ENCODE measurements around the gene BDP1. TPM values are rescaled to one million over a fixed set of nuclear protein-coding genes. Genes with fewer than 3 reads are reported as not detected.
A peak's percentile ranks its signal among the peaks of the same experiment; 100 is the strongest.
"Not testable (repeated sequence)": the region's sequence is repeated elsewhere in the genome, so short reads cannot be mapped to it uniquely, and the experiment has no call there.

The BDP1 gene
- polyA plus RNA-seq, 2 of the 4 experiments (the other 2 are of a cell fraction) = 8.6 to 27.2 TPM

- no peak for ATAC-seq
- no peak for FAIRE-seq
- H3K4me3 ChIP-seq = no peak overlapping the region
- CTCF ChIA-PET = no interaction called here
- H3K4me2 ChIP-seq = no peak overlapping the region
- WGBS (ENCODE audit: missing lambda C conversion rate) = 94% methylated on average over 1 of the region's 1 CpG
- POLR2A ChIA-PET = interaction anchor here (0.5 to 0.6 kb wide), 2 partner anchors 69 to 231 kb away, joined by 3 to 4 read pairs; no protein-coding TSS in a partner anchor
- TF ChIP-seq NPAS2 (CRISPR knock-in tag; IDR thresholded peaks at IDR 0.05; ENCODE audit: borderline replicate concordance) (no peak), ZNF302 (CRISPR knock-in tag; IDR thresholded peaks at IDR 0.05) (no peak), HOXB5 (CRISPR knock-in tag; IDR thresholded peaks at IDR 0.05) (no peak), FOSL2 (IDR thresholded peaks at IDR 0.05) (no peak), FOSL2 (CRISPR knock-in tag; IDR thresholded peaks at IDR 0.05) (no peak), KDM5A (IDR thresholded peaks at IDR 0.05) (no peak), HES2 (IDR thresholded peaks at IDR 0.05) (no peak), ZSCAN20 (CRISPR knock-in tag; IDR thresholded peaks at IDR 0.05) (no peak)
- TF ChIP-seq, protein P1, sequence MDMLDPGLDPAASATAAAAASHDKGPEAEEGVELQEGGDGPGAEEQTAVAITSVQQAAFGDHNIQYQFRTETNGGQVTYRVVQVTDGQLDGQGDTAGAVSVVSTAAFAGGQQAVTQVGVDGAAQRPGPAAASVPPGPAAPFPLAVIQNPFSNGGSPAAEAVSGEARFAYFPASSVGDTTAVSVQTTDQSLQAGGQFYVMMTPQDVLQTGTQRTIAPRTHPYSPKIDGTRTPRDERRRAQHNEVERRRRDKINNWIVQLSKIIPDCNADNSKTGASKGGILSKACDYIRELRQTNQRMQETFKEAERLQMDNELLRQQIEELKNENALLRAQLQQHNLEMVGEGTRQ (IDR thresholded peaks at IDR 0.05) = no peak
- TF ChIP-seq, protein P2, sequence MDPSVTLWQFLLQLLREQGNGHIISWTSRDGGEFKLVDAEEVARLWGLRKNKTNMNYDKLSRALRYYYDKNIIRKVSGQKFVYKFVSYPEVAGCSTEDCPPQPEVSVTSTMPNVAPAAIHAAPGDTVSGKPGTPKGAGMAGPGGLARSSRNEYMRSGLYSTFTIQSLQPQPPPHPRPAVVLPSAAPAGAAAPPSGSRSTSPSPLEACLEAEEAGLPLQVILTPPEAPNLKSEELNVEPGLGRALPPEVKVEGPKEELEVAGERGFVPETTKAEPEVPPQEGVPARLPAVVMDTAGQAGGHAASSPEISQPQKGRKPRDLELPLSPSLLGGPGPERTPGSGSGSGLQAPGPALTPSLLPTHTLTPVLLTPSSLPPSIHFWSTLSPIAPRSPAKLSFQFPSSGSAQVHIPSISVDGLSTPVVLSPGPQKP (IDR thresholded peaks at IDR 0.05; ENCODE audit: low read depth, low read length) = no peak
- DNase-seq (ENCODE audit: low read depth in 1 of 2, low spot score in 1 of 2) = no peak
- H3K9me3 ChIP-seq = no peaks in the 10 kb centered on the region
- H3K27ac ChIP-seq = no peak overlapping the region
- no peaks in the 10 kb centered on the region for H3K4me1 ChIP-seq
Observed at GRCh38 chr5:71522151-71522550, 66.7 kb downstream of the BDP1 start.

DNA sequence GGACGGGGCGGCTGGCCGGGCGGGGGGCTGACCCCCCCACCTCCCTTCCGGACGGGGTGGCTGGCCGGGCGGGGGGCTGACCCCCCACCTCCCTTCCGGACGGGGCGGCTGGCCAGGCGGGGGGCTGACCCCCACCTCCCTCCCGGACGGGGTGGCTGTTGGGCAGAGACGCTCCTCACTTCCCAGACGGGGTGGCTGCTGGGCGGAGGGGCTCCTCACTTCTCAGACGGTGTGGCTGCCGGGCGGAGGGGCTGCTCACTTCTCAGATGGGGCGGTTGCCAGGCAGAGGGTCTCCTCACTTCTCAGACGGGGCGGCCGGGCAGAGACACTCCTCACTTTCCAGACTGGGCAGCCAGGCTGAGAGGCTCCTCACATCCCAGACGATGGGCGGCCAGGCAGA lies 70.2 kb downstream of the BDP1 start:
- ATAC-seq; H3K9me3 ChIP-seq; H3K4me3 ChIP-seq; FAIRE-seq; H3K4me1 ChIP-seq; DNase-seq (ENCODE audit: low read depth in 1 of 2, low spot score in 1 of 2); POLR2A ChIA-PET; H3K27ac ChIP-seq; H3K4me2 ChIP-seq: not testable (repeated sequence)
- CTCF ChIA-PET = interaction anchor here (0.7 to 1.5 kb wide), 2 partner anchors 20 to 115 kb away, joined by 3 read pairs; no protein-coding TSS in a partner anchor
- WGBS (ENCODE audit: missing lambda C conversion rate) = 94% methylated on average over 6 of the region's 26 CpGs

- DNase-seq (ENCODE audit: low read depth in 1 of 2, low spot score in 1 of 2) = no peak
- Histone ChIP-seq H3K9me3 (no peaks in the 10 kb centered on the region), H3K4me2 (no peak overlapping the region), H3K4me3 (no peak overlapping the region), H3K4me1 (peaks cover 7% of the 10 kb centered on the region), H3K27ac (no peak overlapping the region)
- ChIA-PET CTCF (interaction anchor here (0.6 to 2.0 kb wide), 4 partner anchors 13 to 230 kb away, joined by 3 to 5 read pairs (median 3); no protein-coding TSS in a partner anchor), POLR2A (no interaction called here)
- no peak for ATAC-seq
- WGBS (ENCODE audit: missing lambda C conversion rate) = 87% methylated on average over 3 of the region's 3 CpGs
- TF ChIP-seq CBX8 (IDR thresholded peaks at IDR 0.05) (no peak), EP300 (IDR thresholded peaks at IDR 0.05) (no peak), RNF2 (IDR thresholded peaks at IDR 0.05; ENCODE audit: borderline replicate concordance, low read depth) (no peak), CHD4 (IDR thresholded peaks at IDR 0.05; ENCODE audit: borderline replicate concordance) (no peak), JUN (IDR thresholded peaks at IDR 0.05) (no peak), BHLHE40 (IDR thresholded peaks at IDR 0.05; ENCODE audit: low read depth, low read length) (no peak), ZFP36 (IDR thresholded peaks at IDR 0.05; ENCODE audit: borderline replicate concordance, partially characterized antibody) (no peak), KDM1A (IDR thresholded peaks at IDR 0.05; ENCODE audit: low read depth) (no peak), CBX2 (IDR thresholded peaks at IDR 0.05; ENCODE audit: borderline replicate concordance, low read depth) (no peak), PHF8 (IDR thresholded peaks at IDR 0.05; ENCODE audit: borderline replicate concordance, low read depth) (no peak), SREBF2 (IDR thresholded peaks at IDR 0.05) (no peak), RAD21 (conservative IDR thresholded peaks at IDR 0.05 in 1 of 2, IDR thresholded peaks at IDR 0.05 in 1 of 2) (no peak), TP53 (CRISPR knock-in tag; IDR thresholded peaks at IDR 0.05) (no peak), CHD2 (IDR thresholded peaks at IDR 0.05; ENCODE audit: low read length, partially characterized antibody) (no peak), BCL3 (IDR thresholded peaks at IDR 0.05) (no peak), EHF (CRISPR knock-in tag; IDR thresholded peaks at IDR 0.05) (no peak), CEBPB (IDR thresholded peaks at IDR 0.05) (no peak), MYC (IDR thresholded peaks at IDR 0.05; ENCODE audit: borderline replicate concordance, low read length) (no peak), E2F6 (IDR thresholded peaks at IDR 0.05; ENCODE audit: borderline replicate concordance, low read depth) (no peak)
- peak; percentile 80 for FAIRE-seq
Observed at GRCh38 chr5:71528206-71528605, 72.8 kb downstream of the BDP1 start.

Measured in A549 (cell line).